Ovary (tissue), 3 donors: ENCODE results near the gene GRIFIN.

Source experiments
- EP300 ChIP-seq: sonication (generic); formaldehyde crosslinking; IDR thresholded peaks from one replicate; pipeline ENCODE4 v1.6.1; 2017; ENCODE audit warnings: antibody characterized with exemption
- POLR2A ChIP-seq: fragments of 450-650 bp; IDR thresholded peaks from one replicate; pipeline ENCODE4 v1.6.1; 2017; ENCODE audit warnings: antibody characterized with exemption, mild to moderate bottlenecking, moderate library complexity
- TF ChIP-seq, protein P1 (sequence below), 3 donors: fragments of 450-650 bp in 2 of 3; fragments of 200-600 bp in 1 of 3; IDR thresholded peaks; one replicate each; pipeline versions ENCODE4 v1.5.1 to v1.8.0; 2016 to 2022; ENCODE audit warnings: antibody characterized with exemption in 3 of 3, mild to moderate bottlenecking in 1 of 3
- donor health status: DM: no; HTN: no; CAD: no.

DNA sequence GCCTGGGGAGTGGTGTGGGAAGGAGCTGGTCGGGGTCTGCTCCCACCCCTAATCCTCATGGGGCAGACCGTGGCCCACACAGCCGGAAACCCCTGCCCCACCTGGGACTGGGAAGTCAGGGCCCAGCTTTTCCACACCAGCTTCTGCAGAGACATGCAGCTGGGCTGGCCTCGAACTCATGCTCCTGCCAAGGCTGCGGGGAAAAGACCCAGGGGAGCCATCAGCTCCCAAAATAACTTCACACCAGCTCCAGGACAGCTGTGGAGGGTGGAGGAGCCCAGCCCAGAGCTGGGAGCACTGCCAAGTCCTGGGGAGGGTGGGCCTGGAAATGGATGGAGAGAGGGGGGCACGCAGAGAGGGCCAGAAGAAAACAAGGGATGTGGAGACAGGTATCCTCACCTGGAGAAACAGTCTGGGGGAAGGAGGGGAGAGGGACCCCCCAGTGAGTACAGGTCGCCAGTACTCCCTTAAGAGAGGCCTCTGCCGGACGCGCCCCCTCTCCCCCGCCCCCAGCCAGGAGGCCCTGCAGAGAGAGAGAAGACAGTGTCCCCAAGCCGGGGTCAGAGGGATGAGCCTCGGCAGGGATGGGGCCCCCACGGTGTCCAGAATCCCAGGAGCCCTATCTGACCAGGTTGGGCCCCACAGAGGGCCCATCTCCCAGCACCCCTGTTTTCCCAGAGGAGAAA, 11.5 kb upstream of the GRIFIN start:
- TF ChIP-seq, protein P1, sequence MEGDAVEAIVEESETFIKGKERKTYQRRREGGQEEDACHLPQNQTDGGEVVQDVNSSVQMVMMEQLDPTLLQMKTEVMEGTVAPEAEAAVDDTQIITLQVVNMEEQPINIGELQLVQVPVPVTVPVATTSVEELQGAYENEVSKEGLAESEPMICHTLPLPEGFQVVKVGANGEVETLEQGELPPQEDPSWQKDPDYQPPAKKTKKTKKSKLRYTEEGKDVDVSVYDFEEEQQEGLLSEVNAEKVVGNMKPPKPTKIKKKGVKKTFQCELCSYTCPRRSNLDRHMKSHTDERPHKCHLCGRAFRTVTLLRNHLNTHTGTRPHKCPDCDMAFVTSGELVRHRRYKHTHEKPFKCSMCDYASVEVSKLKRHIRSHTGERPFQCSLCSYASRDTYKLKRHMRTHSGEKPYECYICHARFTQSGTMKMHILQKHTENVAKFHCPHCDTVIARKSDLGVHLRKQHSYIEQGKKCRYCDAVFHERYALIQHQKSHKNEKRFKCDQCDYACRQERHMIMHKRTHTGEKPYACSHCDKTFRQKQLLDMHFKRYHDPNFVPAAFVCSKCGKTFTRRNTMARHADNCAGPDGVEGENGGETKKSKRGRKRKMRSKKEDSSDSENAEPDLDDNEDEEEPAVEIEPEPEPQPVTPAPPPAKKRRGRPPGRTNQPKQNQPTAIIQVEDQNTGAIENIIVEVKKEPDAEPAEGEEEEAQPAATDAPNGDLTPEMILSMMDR (IDR thresholded peaks at IDR 0.05) = no peak
- no peak for TF ChIP-seq POLR2A
- no peak for TF ChIP-seq EP300
